Lower leg skin (tissue), 3 donors: ENCODE results near the gene ZNF644.

Source experiments
- CTCF ChIP-seq, 3 donors: fragments of 450-650 bp; IDR thresholded peaks; one replicate each; pipeline ENCODE4 v1.5.1; 2016; ENCODE audit warnings: antibody characterized with exemption in 3 of 3, mild to moderate bottlenecking in 3 of 3, moderate library complexity in 2 of 3
- POLR2A ChIP-seq, 2 donors: fragments of 450-650 bp; IDR thresholded peaks; one replicate each; pipeline ENCODE4 v1.6.1; 2016 to 2017; ENCODE audit warnings: antibody characterized with exemption in 2 of 2, mild to moderate bottlenecking in 1 of 2, moderate library complexity in 1 of 2

GRCh38 chr1:90993245-90993644 lies 28.6 kb downstream of the ZNF644 start:
- TF ChIP-seq CTCF (IDR thresholded peaks at IDR 0.05) = no peak
- no peak for TF ChIP-seq POLR2A (IDR thresholded peaks at IDR 0.05)
